ENCODE data around the gene JMJD8. TPM values are rescaled to one million over a fixed set of nuclear protein-coding genes. Genes with fewer than 3 reads are reported as not detected.
A peak's percentile ranks its signal among the peaks of the same experiment; 100 is the strongest.
"Not testable (repeated sequence)": the region's sequence is repeated elsewhere in the genome, so short reads cannot be mapped to it uniquely, and the experiment has no call there.

Gene JMJD8
- total and polyA plus RNA-seq, 12 donors = 50.8 to 137 (median 93.1) TPM

DNA sequence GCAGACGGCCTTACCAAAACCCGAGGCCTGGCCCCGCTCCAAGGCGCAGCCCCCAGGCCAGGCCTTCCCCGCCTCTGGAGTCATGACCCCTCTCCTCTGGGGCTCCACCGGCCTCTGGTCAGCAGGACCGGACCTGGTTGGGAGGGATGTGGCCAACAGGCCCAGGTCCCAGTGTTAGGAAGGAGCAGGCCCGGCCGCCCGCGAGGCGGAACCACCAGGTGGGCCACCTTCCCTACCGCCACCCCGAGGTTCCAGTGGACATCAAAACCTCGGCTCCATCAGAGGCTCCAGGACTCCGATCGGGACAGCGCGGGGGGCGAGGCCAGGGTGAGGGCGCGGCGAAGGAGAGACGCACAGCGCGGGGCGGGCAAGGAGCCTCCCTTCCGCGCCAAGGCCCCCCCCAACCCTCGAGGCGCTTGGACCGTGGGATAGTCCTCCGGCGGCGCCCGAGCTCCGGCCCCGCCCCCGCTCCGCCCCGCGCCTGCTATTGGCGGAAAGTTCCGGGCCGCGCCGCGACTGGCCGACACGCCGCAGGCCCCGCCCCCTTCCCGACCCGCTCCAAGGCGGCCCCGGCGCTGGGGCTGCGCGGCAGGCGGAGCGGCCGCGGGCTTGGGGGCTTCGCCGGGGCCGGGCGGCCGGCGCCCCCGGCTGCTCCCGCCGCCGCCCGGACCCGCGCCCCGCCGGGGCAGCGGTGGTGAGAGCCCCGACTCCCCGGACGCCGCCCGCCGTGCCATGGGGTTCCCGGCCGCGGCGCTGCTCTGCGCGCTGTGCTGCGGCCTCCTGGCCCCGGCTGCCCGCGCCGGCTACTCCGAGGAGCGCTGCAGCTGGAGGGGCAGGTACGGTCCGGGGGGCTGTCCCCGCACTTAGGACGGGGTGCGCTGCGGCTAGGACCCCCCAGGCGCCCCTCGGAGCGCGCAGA is 30.7 kb upstream of the JMJD8 start, which contains the start of gene METRN:
Gene METRN, plus strand, starts transcription at position 561 of the 919 bp plus-strand sequence. Its CDS starts 172 bp downstream, at position 733.
- peak; percentile 87 to 95 (median 93) for DNase-seq
- H3K27ac ChIP-seq = peak within 1 kb of the TSS in 3 of 5 donors; percentile 42 to 62 (median 56)
- peaks cover 6% of the 10 kb centered on the region for H3K27me3 ChIP-seq
- no peaks in the 10 kb centered on the region for H3K9me3 ChIP-seq (replicated peaks in 1 of 3)
- H3K36me3 ChIP-seq (replicated peaks in 1 of 2) = no peaks in the 10 kb centered on the region
- peaks cover 17 to 29% of the 10 kb centered on the region in 2 donors for H3K4me1 ChIP-seq (replicated peaks in 1 of 2)
- peak within 1 kb of the TSS in 2 of 4 donors; percentile 37 to 76 for H3K4me3 ChIP-seq
- WGBS, 4 donors = 4 to 5% methylated on average over 84 to 108 of the region's 108 CpGs; no CpG with 5 or more reads in 2 of the 4 donors
- intact Hi-C loops (cut with DNase I) = loop anchor here (5.0 to 10.0 kb wide), 3 partner anchors 72 to 342 kb away; partner anchors contain the start of genes CHTF18 (in 1 of the 2) and RPUSD1 (in 1 of the 2)
- peak in 1 of 2 donors; percentile 27 for TF ChIP-seq POLR2A (IDR thresholded peaks at IDR 0.05)
- TF ChIP-seq, protein P1, sequence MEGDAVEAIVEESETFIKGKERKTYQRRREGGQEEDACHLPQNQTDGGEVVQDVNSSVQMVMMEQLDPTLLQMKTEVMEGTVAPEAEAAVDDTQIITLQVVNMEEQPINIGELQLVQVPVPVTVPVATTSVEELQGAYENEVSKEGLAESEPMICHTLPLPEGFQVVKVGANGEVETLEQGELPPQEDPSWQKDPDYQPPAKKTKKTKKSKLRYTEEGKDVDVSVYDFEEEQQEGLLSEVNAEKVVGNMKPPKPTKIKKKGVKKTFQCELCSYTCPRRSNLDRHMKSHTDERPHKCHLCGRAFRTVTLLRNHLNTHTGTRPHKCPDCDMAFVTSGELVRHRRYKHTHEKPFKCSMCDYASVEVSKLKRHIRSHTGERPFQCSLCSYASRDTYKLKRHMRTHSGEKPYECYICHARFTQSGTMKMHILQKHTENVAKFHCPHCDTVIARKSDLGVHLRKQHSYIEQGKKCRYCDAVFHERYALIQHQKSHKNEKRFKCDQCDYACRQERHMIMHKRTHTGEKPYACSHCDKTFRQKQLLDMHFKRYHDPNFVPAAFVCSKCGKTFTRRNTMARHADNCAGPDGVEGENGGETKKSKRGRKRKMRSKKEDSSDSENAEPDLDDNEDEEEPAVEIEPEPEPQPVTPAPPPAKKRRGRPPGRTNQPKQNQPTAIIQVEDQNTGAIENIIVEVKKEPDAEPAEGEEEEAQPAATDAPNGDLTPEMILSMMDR (IDR thresholded peaks at IDR 0.05) = no peak

DNA sequence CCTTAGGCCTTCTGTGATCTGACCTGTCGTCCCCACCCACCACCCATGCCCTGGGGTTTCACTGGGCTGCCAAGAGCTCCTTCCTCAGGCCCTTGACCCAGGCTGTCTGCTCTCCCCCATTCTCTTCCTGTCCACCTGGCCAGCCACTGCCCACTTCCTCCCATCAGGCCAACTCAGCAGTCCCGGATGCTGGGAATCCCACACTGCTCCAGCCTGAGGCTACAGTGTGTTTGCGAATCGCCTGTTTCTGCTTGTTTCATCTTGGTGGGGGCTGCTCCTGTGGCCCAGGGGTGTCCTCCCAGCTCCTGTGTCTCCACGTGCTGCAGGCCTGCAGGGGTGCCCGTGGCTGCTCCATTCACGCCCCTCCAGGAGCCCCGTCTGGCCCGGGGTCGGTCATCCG is 29.9 kb upstream of the JMJD8 start:
- Histone ChIP-seq H3K4me3 (no peak overlapping the region), H3K27ac (no peak overlapping the region), H3K4me1 (replicated peaks in 1 of 2) (peaks cover 16 to 26% of the 10 kb centered on the region in 2 donors), H3K27me3 (peaks cover 8% of the 10 kb centered on the region), H3K36me3 (replicated peaks in 1 of 2) (no peaks in the 10 kb centered on the region), H3K9me3 (replicated peaks in 1 of 3) (no peaks in the 10 kb centered on the region)
- intact Hi-C loops (cut with DNase I) = loop anchor here (5.0 to 10.0 kb wide), 3 partner anchors 73 to 343 kb away; partner anchors contain the start of genes CHTF18 (in 1 of the 2) and RPUSD1 (in 1 of the 2)
- WGBS, 4 donors = 59 to 88% (median 71%) methylated on average over 4 to 11 of the region's 11 CpGs
- no peak for DNase-seq
- TF ChIP-seq, protein P1 (IDR thresholded peaks at IDR 0.05) = no peak
- no peak for TF ChIP-seq POLR2A (IDR thresholded peaks at IDR 0.05)

DNA sequence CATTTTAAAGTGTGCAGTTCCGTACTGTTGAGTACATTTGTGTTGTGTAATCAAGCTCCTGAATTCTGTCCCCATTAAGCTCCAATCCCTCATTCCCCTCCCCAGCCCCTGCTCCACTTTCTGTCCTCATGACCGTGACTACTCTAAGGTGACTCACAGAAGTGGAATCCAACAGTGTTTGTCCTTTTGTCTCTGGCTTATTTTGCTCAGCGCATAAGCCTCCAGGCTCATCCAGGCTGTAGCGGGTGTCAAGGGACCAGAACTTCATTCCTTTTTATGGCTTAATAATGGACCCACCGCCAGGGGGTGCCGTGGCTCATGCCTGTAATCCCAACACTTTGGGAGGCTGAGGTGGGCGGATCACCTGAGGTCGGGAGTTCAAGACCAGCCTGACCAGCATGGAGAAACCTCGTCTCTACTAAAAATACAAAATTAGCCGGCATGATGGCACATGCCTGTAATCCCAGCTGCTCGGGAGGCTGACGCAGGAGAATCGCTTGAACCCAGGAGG is 28.7 kb upstream of the JMJD8 start:
- H3K27ac ChIP-seq = peak overlapping the region in 3 of 5 donors; percentile 22 to 81 (median 47)
- 39 to 46% (median 44%) methylated on average over 11 to 13 of the region's 13 CpGs for WGBS, 4 donors
- not testable (repeated sequence) for H3K4me3 ChIP-seq; H3K36me3 ChIP-seq (replicated peaks in 1 of 2); H3K9me3 ChIP-seq (replicated peaks in 1 of 3)
- intact Hi-C loops (cut with DNase I) = loop anchor here (5.0 to 10.0 kb wide), 3 partner anchors 75 to 345 kb away; partner anchors contain the start of genes CHTF18 (in 1 of the 2) and RPUSD1 (in 1 of the 2)
- TF ChIP-seq POLR2A (IDR thresholded peaks at IDR 0.05) = peak in 1 of 2 donors; percentile 46
- TF ChIP-seq, protein P1 (IDR thresholded peaks at IDR 0.05) = peak in 5 of 6 experiments; percentile 39 to 64 (median 54)
- peaks cover 16 to 26% of the 10 kb centered on the region in 2 donors for H3K4me1 ChIP-seq (replicated peaks in 1 of 2)
- H3K27me3 ChIP-seq = peaks cover 14% of the 10 kb centered on the region
- peak in 6 of 7 donors; percentile 69 to 90 (median 80) for DNase-seq

Data from adrenal gland (tissue), 12 donors.